Spleen (tissue), 7 donors: Measurements from ENCODE around the gene ST6GALNAC1.
A peak's percentile ranks its signal among the peaks of the same experiment; 100 is the strongest.

Source experiments
- POLR2A ChIP-seq, 3 donors: fragments of 450-650 bp; IDR thresholded peaks; one replicate each; pipeline ENCODE4 v1.5.1; 2017; ENCODE audit warnings: antibody characterized with exemption in 3 of 3, mild to moderate bottlenecking in 1 of 3
- POLR2AphosphoS5 ChIP-seq, 3 donors: sonication (generic); formaldehyde crosslinking; IDR thresholded peaks; one replicate each; pipeline ENCODE4 v1.5.1; 2017; ENCODE audit warnings: antibody characterized with exemption in 3 of 3
- TF ChIP-seq, protein P1 (sequence below), 11 experiments: fragments of 200-600 bp in 7 of 11; fragments of 450-650 bp in 4 of 11; sonication (generic) in 4 of 11; IDR thresholded peaks in 8 of 11; conservative IDR thresholded peaks in 3 of 11; 1 replicate in 7 of 11; 2 replicates in 4 of 11; pipeline versions ENCODE4 v1.4.0 to v1.8.0; 2016 to 2021; ENCODE audit warnings: antibody characterized with exemption in 11 of 11, inconsistent platforms in 4 of 11, mild to moderate bottlenecking in 1 of 11
- donor health status: DM: no; HTN: no; CAD: no; lungs with moderate emphysema.
- donor health status: DM: no; HTN: no; CAD: no.
- donor health status: DM: no; HTN: no; CAD: no.

DNA sequence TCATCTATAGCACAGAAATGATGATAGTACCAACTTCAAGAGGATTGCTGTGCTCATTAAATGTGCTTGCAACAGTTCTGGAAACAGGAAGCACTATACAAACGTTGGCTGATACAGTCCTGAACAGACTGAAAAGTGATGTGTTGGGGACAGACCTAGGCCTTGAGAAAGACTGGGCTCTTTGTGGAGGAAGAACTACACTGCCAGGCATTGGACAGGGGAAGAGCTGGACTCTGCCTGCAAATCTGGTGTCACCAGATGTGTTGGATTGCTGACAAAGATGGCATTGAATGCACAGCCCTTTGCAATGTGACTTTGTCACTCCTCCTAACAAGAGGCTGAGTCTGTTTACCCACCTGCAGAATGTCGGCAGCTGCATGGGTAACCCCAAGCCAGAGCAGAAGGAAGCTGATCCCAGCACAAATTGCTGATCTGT is 45.5 kb downstream of the ST6GALNAC1 start:
- TF ChIP-seq, protein P1, sequence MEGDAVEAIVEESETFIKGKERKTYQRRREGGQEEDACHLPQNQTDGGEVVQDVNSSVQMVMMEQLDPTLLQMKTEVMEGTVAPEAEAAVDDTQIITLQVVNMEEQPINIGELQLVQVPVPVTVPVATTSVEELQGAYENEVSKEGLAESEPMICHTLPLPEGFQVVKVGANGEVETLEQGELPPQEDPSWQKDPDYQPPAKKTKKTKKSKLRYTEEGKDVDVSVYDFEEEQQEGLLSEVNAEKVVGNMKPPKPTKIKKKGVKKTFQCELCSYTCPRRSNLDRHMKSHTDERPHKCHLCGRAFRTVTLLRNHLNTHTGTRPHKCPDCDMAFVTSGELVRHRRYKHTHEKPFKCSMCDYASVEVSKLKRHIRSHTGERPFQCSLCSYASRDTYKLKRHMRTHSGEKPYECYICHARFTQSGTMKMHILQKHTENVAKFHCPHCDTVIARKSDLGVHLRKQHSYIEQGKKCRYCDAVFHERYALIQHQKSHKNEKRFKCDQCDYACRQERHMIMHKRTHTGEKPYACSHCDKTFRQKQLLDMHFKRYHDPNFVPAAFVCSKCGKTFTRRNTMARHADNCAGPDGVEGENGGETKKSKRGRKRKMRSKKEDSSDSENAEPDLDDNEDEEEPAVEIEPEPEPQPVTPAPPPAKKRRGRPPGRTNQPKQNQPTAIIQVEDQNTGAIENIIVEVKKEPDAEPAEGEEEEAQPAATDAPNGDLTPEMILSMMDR (IDR thresholded peaks at IDR 0.05 in 8 of 11, conservative IDR thresholded peaks at IDR 0.05 in 3 of 11) = no peak
- no peak for TF ChIP-seq POLR2A (IDR thresholded peaks at IDR 0.05)
- TF ChIP-seq POLR2AphosphoS5 (IDR thresholded peaks at IDR 0.05) = peak in 1 of 3 donors; percentile 68
